PC-3 (cell line): ENCODE results near the gene FBXO34.

ENCODE experiments used
- CTCF ChIP-seq: fragments of 300-600 bp; sonication (generic); conservative IDR thresholded peaks from 2 replicates; pipeline ENCODE4 v1.5.1; 2017; ENCODE audit warnings: antibody characterized with exemption, low read depth, mild to moderate bottlenecking, low read length
- EZH2phosphoT487 ChIP-seq: fragments of 300-600 bp; sonication (generic); IDR thresholded peaks from 2 replicates; pipeline ENCODE4 v1.6.1; 2018; ENCODE audit warnings: mild to moderate bottlenecking, antibody characterized with exemption, low read length, borderline replicate concordance

- TF ChIP-seq CTCF (no peak), EZH2phosphoT487 (no peak)
Measured at GRCh38 chr14:55272387-55272786, 1.2 kb downstream of the FBXO34 start.
